LoVo (cell line): ENCODE results near the gene DOK1.

ENCODE experiments used
- DNase-seq: peaks from one replicate; pipeline ENCODE4 v3.0.0-alpha.2; 2016; ENCODE audit warnings: low spot score

Gene DOK1

GRCh38 chr2:74602586-74603281 lies 48.2 kb downstream of the DOK1 start:
- peak; percentile 14 for DNase-seq

GRCh38 chr2:74603282-74604000 lies 48.9 kb downstream of the DOK1 start:
- no peak for DNase-seq

- no peak for DNase-seq
These were observed 52.4 kb downstream of the DOK1 start for GRCh38 chr2:74606927-74607326.
